Parathyroid adenoma (tissue), 2 donors: Measurements from ENCODE around the gene PTH1R.

Experiments
- H2AFZ ChIP-seq: fragments of 300-600 bp; sonication (generic); one replicate; pipeline ENCODE4 v1.7.0; 2017; ENCODE audit warnings: antibody characterized with exemption, mild to moderate bottlenecking
- H3K27ac ChIP-seq: fragments of 300-600 bp; sonication (generic); one replicate; pipeline ENCODE4 v1.7.0; 2017
- H3K27me3 ChIP-seq: fragments of 300-600 bp; sonication (generic); one replicate; pipeline ENCODE4 v1.7.0; 2017; ENCODE audit warnings: low read length; ENCODE audit not compliant: control insufficient read depth, insufficient read depth
- H3K36me3 ChIP-seq: fragments of 300-600 bp; sonication (generic); one replicate; pipeline ENCODE4 v1.7.0; 2017; ENCODE audit warnings: low read length; ENCODE audit not compliant: control insufficient read depth, insufficient read depth
- H3K4me1 ChIP-seq: fragments of 300-600 bp; sonication (generic); one replicate; pipeline ENCODE4 v1.7.0; 2017; ENCODE audit warnings: control low read depth
- H3K4me2 ChIP-seq: fragments of 300-600 bp; sonication (generic); one replicate; pipeline ENCODE4 v1.7.0; 2017; ENCODE audit warnings: low read length
- H3K4me3 ChIP-seq: fragments of 300-600 bp; sonication (generic); one replicate; pipeline ENCODE4 v1.7.0; 2017; ENCODE audit warnings: low read depth, low read length
- H3K79me2 ChIP-seq: fragments of 300-600 bp; sonication (generic); one replicate; pipeline ENCODE4 v1.7.0; 2017; ENCODE audit warnings: control low read depth
- H3K9ac ChIP-seq: fragments of 300-600 bp; sonication (generic); one replicate; pipeline ENCODE4 v1.7.0; 2017; ENCODE audit warnings: mild to moderate bottlenecking
- H3K9me3 ChIP-seq: fragments of 300-600 bp; sonication (generic); one replicate; pipeline ENCODE4 v1.7.0; 2017; ENCODE audit warnings: low read length; ENCODE audit not compliant: control insufficient read depth
- CTCF ChIP-seq: fragments of 300-600 bp; sonication (generic); IDR thresholded peaks from one replicate; pipeline ENCODE4 v1.7.0; 2017; ENCODE audit warnings: antibody characterized with exemption, mild to moderate bottlenecking
- donor health status: primary hyperparathyroidism.

The PTH1R gene

GRCh38 chr3:46921871-46922271, 44.4 kb downstream of the PTH1R start:
- Histone ChIP-seq H3K9ac (no peak overlapping the region), H3K4me1 (peaks cover 5% of the 10 kb centered on the region), H3K36me3 (no peaks in the 10 kb centered on the region), H3K79me2 (peaks cover 43% of the 10 kb centered on the region), H2AFZ (no peak overlapping the region), H3K4me2 (no peak overlapping the region), H3K27me3 (no peaks in the 10 kb centered on the region), H3K9me3 (no peaks in the 10 kb centered on the region), H3K4me3 (no peak overlapping the region), H3K27ac (no peak overlapping the region)
- no peak for TF ChIP-seq CTCF

GRCh38 chr3:46922426-46922825, 44.9 kb downstream of the PTH1R start:
- no peak overlapping the region for H3K4me2 ChIP-seq
- no peak overlapping the region for H3K4me3 ChIP-seq
- no peak for TF ChIP-seq CTCF
- H3K4me1 ChIP-seq = peaks cover 5% of the 10 kb centered on the region
- H3K9me3 ChIP-seq = no peaks in the 10 kb centered on the region
- H3K36me3 ChIP-seq = no peaks in the 10 kb centered on the region
- peaks cover 49% of the 10 kb centered on the region for H3K79me2 ChIP-seq
- no peak overlapping the region for H3K27ac ChIP-seq
- no peak overlapping the region for H3K9ac ChIP-seq
- no peak overlapping the region for H2AFZ ChIP-seq
- H3K27me3 ChIP-seq = no peaks in the 10 kb centered on the region

- no peaks in the 10 kb centered on the region for H3K9me3 ChIP-seq
- no peaks in the 10 kb centered on the region for H3K36me3 ChIP-seq
- peaks cover 55% of the 10 kb centered on the region for H3K79me2 ChIP-seq
Observed at GRCh38 chr3:46922871-46923558, 45.5 kb downstream of the PTH1R start.

GRCh38 chr3:46923559-46924350, 46.2 kb downstream of the PTH1R start:
- Histone ChIP-seq H3K9ac (no peak overlapping the region), H3K4me1 (peaks cover 5% of the 10 kb centered on the region), H3K27ac (no peak overlapping the region), H3K27me3 (no peaks in the 10 kb centered on the region), H3K4me3 (no peak overlapping the region), H3K4me2 (no peak overlapping the region), H3K79me2 (peaks cover 61% of the 10 kb centered on the region), H3K36me3 (no peaks in the 10 kb centered on the region), H2AFZ (no peak overlapping the region), H3K9me3 (no peaks in the 10 kb centered on the region)
- peak; percentile 77 for TF ChIP-seq CTCF

More at GRCh38 chr3:46922871-46923558, 45.5 kb downstream of the PTH1R start:
- Histone ChIP-seq H3K4me3 (no peak overlapping the region), H3K4me1 (peaks cover 5% of the 10 kb centered on the region), H3K27ac (no peak overlapping the region), H2AFZ (no peak overlapping the region), H3K4me2 (no peak overlapping the region), H3K27me3 (no peaks in the 10 kb centered on the region), H3K9ac (no peak overlapping the region)
- no peak for TF ChIP-seq CTCF
